ENCODE results near the gene LNX1.

LNX1 gene

GRCh38 chr4:53558065-53558801, 33.1 kb downstream of the LNX1 start:
- H3K9ac ChIP-seq (ENCODE audit: insufficient read length, low read depth), result no peak overlapping the region
- no peak for DNase-seq (ENCODE audit: low read depth, low spot score)
- peaks cover 6% of the 10 kb centered on the region for H3K4me1 ChIP-seq (ENCODE audit: insufficient read depth, insufficient read length)
- H3K36me3 ChIP-seq (ENCODE audit: insufficient read depth, insufficient read length, low read length), result no peaks in the 10 kb centered on the region
- TF ChIP-seq YY1 (IDR thresholded peaks at IDR 0.05; ENCODE audit: insufficient read depth, insufficient read length) (no peak), ZNF274 (IDR thresholded peaks at IDR 0.05; ENCODE audit: low read depth, low read length) (no peak), SUZ12 (IDR thresholded peaks at IDR 0.05; ENCODE audit: extremely low read depth, insufficient read depth, insufficient read length) (no peak)
- no peaks in the 10 kb centered on the region for H3K27me3 ChIP-seq (ENCODE audit: insufficient read depth, insufficient read length)
- no peak overlapping the region for H3K4me3 ChIP-seq (ENCODE audit: insufficient read length, low read depth)
- no peaks in the 10 kb centered on the region for H3K9me3 ChIP-seq (ENCODE audit: insufficient read depth, low read length)

GRCh38 chr4:53557669-53558064, 33.6 kb downstream of the LNX1 start:
- H3K4me3 ChIP-seq (ENCODE audit: insufficient read length, low read depth), result no peak overlapping the region
- H3K36me3 ChIP-seq (ENCODE audit: insufficient read depth, insufficient read length, low read length), result no peaks in the 10 kb centered on the region
- H3K9me3 ChIP-seq (ENCODE audit: insufficient read depth, low read length), result no peaks in the 10 kb centered on the region
- no peak for TF ChIP-seq SUZ12 (IDR thresholded peaks at IDR 0.05; ENCODE audit: extremely low read depth, insufficient read depth, insufficient read length)
- no peak for TF ChIP-seq YY1 (IDR thresholded peaks at IDR 0.05; ENCODE audit: insufficient read depth, insufficient read length)
- TF ChIP-seq ZNF274 (IDR thresholded peaks at IDR 0.05; ENCODE audit: low read depth, low read length), result no peak
- no peak for DNase-seq (ENCODE audit: low read depth, low spot score)
- peaks cover 6% of the 10 kb centered on the region for H3K4me1 ChIP-seq (ENCODE audit: insufficient read depth, insufficient read length)
- no peak overlapping the region for H3K9ac ChIP-seq (ENCODE audit: insufficient read length, low read depth)
- H3K27me3 ChIP-seq (ENCODE audit: insufficient read depth, insufficient read length), result no peaks in the 10 kb centered on the region

- no peaks in the 10 kb centered on the region for H3K27me3 ChIP-seq (ENCODE audit: insufficient read depth, insufficient read length)
- H3K36me3 ChIP-seq (ENCODE audit: insufficient read depth, insufficient read length, low read length), result no peaks in the 10 kb centered on the region
- H3K9ac ChIP-seq (ENCODE audit: insufficient read length, low read depth), result no peak overlapping the region
- no peak overlapping the region for H3K4me3 ChIP-seq (ENCODE audit: insufficient read length, low read depth)
- TF ChIP-seq ZNF274 (IDR thresholded peaks at IDR 0.05; ENCODE audit: low read depth, low read length) (no peak), SUZ12 (IDR thresholded peaks at IDR 0.05; ENCODE audit: extremely low read depth, insufficient read depth, insufficient read length) (no peak), YY1 (IDR thresholded peaks at IDR 0.05; ENCODE audit: insufficient read depth, insufficient read length) (no peak)
- DNase-seq (ENCODE audit: low read depth, low spot score), result no peak
- H3K4me1 ChIP-seq (ENCODE audit: insufficient read depth, insufficient read length), result peaks cover 6% of the 10 kb centered on the region
- H3K9me3 ChIP-seq (ENCODE audit: insufficient read depth, low read length), result no peaks in the 10 kb centered on the region
Measured at GRCh38 chr4:53556651-53557050, 34.6 kb downstream of the LNX1 start.

GRCh38 chr4:53553486-53554210, 37.6 kb downstream of the LNX1 start:
- H3K27me3 ChIP-seq (ENCODE audit: insufficient read depth, insufficient read length), result no peaks in the 10 kb centered on the region
- no peaks in the 10 kb centered on the region for H3K9me3 ChIP-seq (ENCODE audit: insufficient read depth, low read length)
- no peak overlapping the region for H3K4me3 ChIP-seq (ENCODE audit: insufficient read length, low read depth)
- no peak overlapping the region for H3K9ac ChIP-seq (ENCODE audit: insufficient read length, low read depth)
- no peaks in the 10 kb centered on the region for H3K36me3 ChIP-seq (ENCODE audit: insufficient read depth, insufficient read length, low read length)
- H3K4me1 ChIP-seq (ENCODE audit: insufficient read depth, insufficient read length), result peaks cover 6% of the 10 kb centered on the region
- TF ChIP-seq ZNF274 (IDR thresholded peaks at IDR 0.05; ENCODE audit: low read depth, low read length) (no peak), SUZ12 (IDR thresholded peaks at IDR 0.05; ENCODE audit: extremely low read depth, insufficient read depth, insufficient read length) (no peak), YY1 (IDR thresholded peaks at IDR 0.05; ENCODE audit: insufficient read depth, insufficient read length) (no peak)
- DNase-seq (ENCODE audit: low read depth, low spot score), result no peak

GRCh38 chr4:53552711-53553110, 38.6 kb downstream of the LNX1 start:
- DNase-seq (ENCODE audit: low read depth, low spot score), result no peak
- TF ChIP-seq SUZ12 (IDR thresholded peaks at IDR 0.05; ENCODE audit: extremely low read depth, insufficient read depth, insufficient read length) (no peak), YY1 (IDR thresholded peaks at IDR 0.05; ENCODE audit: insufficient read depth, insufficient read length) (no peak), ZNF274 (IDR thresholded peaks at IDR 0.05; ENCODE audit: low read depth, low read length) (no peak)
- H3K36me3 ChIP-seq (ENCODE audit: insufficient read depth, insufficient read length, low read length), result no peaks in the 10 kb centered on the region
- H3K27me3 ChIP-seq (ENCODE audit: insufficient read depth, insufficient read length), result no peaks in the 10 kb centered on the region
- H3K4me1 ChIP-seq (ENCODE audit: insufficient read depth, insufficient read length), result no peaks in the 10 kb centered on the region
- no peak overlapping the region for H3K9ac ChIP-seq (ENCODE audit: insufficient read length, low read depth)
- H3K9me3 ChIP-seq (ENCODE audit: insufficient read depth, low read length), result no peaks in the 10 kb centered on the region
- no peak overlapping the region for H3K4me3 ChIP-seq (ENCODE audit: insufficient read length, low read depth)

GRCh38 chr4:53551958-53552357, 39.3 kb downstream of the LNX1 start:
- no peaks in the 10 kb centered on the region for H3K4me1 ChIP-seq (ENCODE audit: insufficient read depth, insufficient read length)
- H3K27me3 ChIP-seq (ENCODE audit: insufficient read depth, insufficient read length), result no peaks in the 10 kb centered on the region
- TF ChIP-seq ZNF274 (IDR thresholded peaks at IDR 0.05; ENCODE audit: low read depth, low read length), result no peak
- TF ChIP-seq SUZ12 (IDR thresholded peaks at IDR 0.05; ENCODE audit: extremely low read depth, insufficient read depth, insufficient read length), result no peak
- TF ChIP-seq YY1 (IDR thresholded peaks at IDR 0.05; ENCODE audit: insufficient read depth, insufficient read length), result no peak
- H3K36me3 ChIP-seq (ENCODE audit: insufficient read depth, insufficient read length, low read length), result no peaks in the 10 kb centered on the region
- H3K4me3 ChIP-seq (ENCODE audit: insufficient read length, low read depth), result no peak overlapping the region
- no peak for DNase-seq (ENCODE audit: low read depth, low spot score)
- no peak overlapping the region for H3K9ac ChIP-seq (ENCODE audit: insufficient read length, low read depth)
- no peaks in the 10 kb centered on the region for H3K9me3 ChIP-seq (ENCODE audit: insufficient read depth, low read length)

GRCh38 chr4:53551281-53551864, 39.9 kb downstream of the LNX1 start:
- no peak for DNase-seq (ENCODE audit: low read depth, low spot score)
- Histone ChIP-seq H3K9me3 (ENCODE audit: insufficient read depth, low read length) (no peaks in the 10 kb centered on the region), H3K9ac (ENCODE audit: insufficient read length, low read depth) (no peak overlapping the region), H3K4me1 (ENCODE audit: insufficient read depth, insufficient read length) (no peaks in the 10 kb centered on the region), H3K27me3 (ENCODE audit: insufficient read depth, insufficient read length) (no peaks in the 10 kb centered on the region), H3K4me3 (ENCODE audit: insufficient read length, low read depth) (no peak overlapping the region), H3K36me3 (ENCODE audit: insufficient read depth, insufficient read length, low read length) (no peaks in the 10 kb centered on the region)
- no peak for TF ChIP-seq ZNF274 (IDR thresholded peaks at IDR 0.05; ENCODE audit: low read depth, low read length)
- TF ChIP-seq YY1 (IDR thresholded peaks at IDR 0.05; ENCODE audit: insufficient read depth, insufficient read length), result no peak
- TF ChIP-seq SUZ12 (IDR thresholded peaks at IDR 0.05; ENCODE audit: extremely low read depth, insufficient read depth, insufficient read length), result no peak
